SK-N-SH (cell line): ENCODE data around the gene PDZD8. TPM values are rescaled to one million over a fixed set of nuclear protein-coding genes. Genes with fewer than 3 reads are reported as not detected.

ENCODE experiments used
- CTCF ChIA-PET: fragments of 300-600, 350-600 bp; formaldehyde crosslinking; extraction: SDS; loops from one replicate; lab custom pipeline; 2021; lab: Yijun Ruan, JAX
- POLR2A ChIA-PET: fragments of 350-600 bp; sonication (Branson Sonifier 250); formaldehyde crosslinking; extraction: SDS; loops from one replicate; lab custom pipeline; 2020; ENCODE audit warnings: antibody characterized with exemption, inconsistent platforms; lab: Yijun Ruan, JAX
- DNase-seq: peaks from one replicate; pipeline ENCODE4 v3.0.0; 2012
- H2AFZ ChIP-seq: fragments of 200-600 bp; sonication (generic); 2 replicates; pipeline ENCODE4 v1.8.1; 2016; ENCODE audit warnings: antibody characterized with exemption, mild to moderate bottlenecking, low read depth
- H3F3A ChIP-seq: fragments of 200-600 bp; sonication (generic); replicated peaks from 2 replicates; pipeline ENCODE3; 2016; ENCODE audit warnings: antibody characterized with exemption, mild to moderate bottlenecking; ENCODE audit not compliant: insufficient read depth
- H3K27ac ChIP-seq, 2 experiments: fragments of 200-500 bp in 1 of 2; fragments of 200-600 bp in 1 of 2; sonication (Bioruptor generic) in 1 of 2; sonication (generic), shearing (Covaris generic) in 1 of 2; 2 replicates each; pipeline versions ENCODE4 v1.5.1 to v1.6.1; 2014 to 2016; ENCODE audit warnings: low read depth in 2 of 2, inconsistent platforms in 1 of 2, low read length in 1 of 2, mild to moderate bottlenecking in 1 of 2, mixed read lengths in 1 of 2
- H3K27me3 ChIP-seq: fragments of 200-600 bp; sonication (generic), shearing (Covaris generic); 2 replicates; pipeline ENCODE4 v1.6.1; 2016; ENCODE audit warnings: mixed run types; ENCODE audit not compliant: insufficient read depth
- H3K36me3 ChIP-seq, 2 experiments: fragments of 200-500 bp in 1 of 2; fragments of 200-600 bp in 1 of 2; sonication (Bioruptor generic) in 1 of 2; sonication (generic) in 1 of 2; replicated peaks in 1 of 2; 2 replicates each; pipeline versions ENCODE3 to v1.5.1; 2014 to 2016; ENCODE audit warnings: low read length in 1 of 2, mild to moderate bottlenecking in 1 of 2; ENCODE audit not compliant: insufficient read depth in 2 of 2, control insufficient read depth in 1 of 2
- H3K4me1 ChIP-seq, 2 experiments: fragments of 200-500 bp in 1 of 2; fragments of 200-600 bp in 1 of 2; sonication (Bioruptor generic) in 1 of 2; sonication (generic), shearing (Covaris generic) in 1 of 2; 2 replicates each; pipeline versions ENCODE4 v1.5.1 to v1.6.1; 2014 to 2016; ENCODE audit warnings: low read depth in 1 of 2, low read length in 1 of 2, mixed run types in 1 of 2; ENCODE audit not compliant: insufficient read depth in 2 of 2, control insufficient read depth in 1 of 2
- H3K4me2 ChIP-seq: fragments of 200-600 bp; sonication (generic), shearing (Covaris generic); 2 replicates; pipeline ENCODE4 v1.6.1; 2017; ENCODE audit warnings: mixed run types
- H3K4me3 ChIP-seq, 2 experiments: fragments of 200-500 bp in 1 of 2; fragments of 200-600 bp in 1 of 2; sonication (Bioruptor generic) in 1 of 2; sonication (generic), shearing (Covaris generic) in 1 of 2; 2 replicates each; pipeline versions ENCODE4 v1.5.1 to v1.8.1; 2014 to 2016; ENCODE audit warnings: low read depth in 2 of 2, inconsistent platforms in 1 of 2, low read length in 1 of 2, mild to moderate bottlenecking in 1 of 2, mixed read lengths in 1 of 2, moderate library complexity in 1 of 2
- H3K79me2 ChIP-seq: fragments of 200-600 bp; sonication (generic); 2 replicates; pipeline ENCODE4 v1.8.1; 2017; ENCODE audit warnings: mild to moderate bottlenecking; ENCODE audit not compliant: insufficient read depth
- H3K9ac ChIP-seq: fragments of 200-600 bp; sonication (generic); 2 replicates; pipeline ENCODE4 v1.6.1; 2017; ENCODE audit warnings: mixed run types
- H3K9me2 ChIP-seq: fragments of 200-600 bp; sonication (generic); 2 replicates; pipeline ENCODE4 v1.6.1; 2017; ENCODE audit warnings: mixed run types
- H3K9me3 ChIP-seq: fragments of 200-600 bp; sonication (generic); 2 replicates; pipeline ENCODE4 v1.6.1; 2017; ENCODE audit warnings: mixed run types, mild to moderate bottlenecking, moderate library complexity
- H4K20me1 ChIP-seq: fragments of 200-600 bp; sonication (generic); 2 replicates; pipeline ENCODE4 v1.6.1; 2017; ENCODE audit warnings: mild to moderate bottlenecking, mixed run types; ENCODE audit not compliant: insufficient read depth
- CHD2 ChIP-seq: fragments of 150-350 bp; IDR thresholded peaks from 2 replicates; pipeline ENCODE4 v1.6.1; 2018; ENCODE audit warnings: low read length; ENCODE audit not compliant: partially characterized antibody
- ELF1 ChIP-seq: IDR thresholded peaks from 2 replicates; pipeline ENCODE4 v1.4.0; 2012
- EZH2phosphoT487 ChIP-seq: fragments of 200-600 bp; sonication (generic); IDR thresholded peaks from 2 replicates; pipeline ENCODE4 v1.6.1; 2017; ENCODE audit warnings: low read depth, mixed run types, mild to moderate bottlenecking, antibody characterized with exemption, moderate library complexity, borderline replicate concordance
- FOSL2 ChIP-seq: IDR thresholded peaks from 2 replicates; pipeline ENCODE4 v1.4.0; 2012; ENCODE audit warnings: low read depth, mild to moderate bottlenecking, moderate library complexity, borderline replicate concordance
- FOXJ3 ChIP-seq: sonication (generic); formaldehyde crosslinking; IDR thresholded peaks from 2 replicates; pipeline ENCODE4 v1.5.1; 2020; ENCODE audit warnings: mild to moderate bottlenecking, missing genetic modification reagents
- GABPA ChIP-seq: IDR thresholded peaks from 2 replicates; pipeline ENCODE4 v1.4.0; 2012; ENCODE audit warnings: low read depth, mild to moderate bottlenecking
- GATA2 ChIP-seq: sonication (generic); formaldehyde crosslinking; IDR thresholded peaks from 2 replicates; pipeline ENCODE4 v1.5.0; 2020; ENCODE audit warnings: mild to moderate bottlenecking, missing genetic modification reagents
- NFIC ChIP-seq: IDR thresholded peaks from 2 replicates; pipeline ENCODE4 v1.4.0; 2012; ENCODE audit warnings: borderline replicate concordance
- PBX3 ChIP-seq: IDR thresholded peaks from 2 replicates; pipeline ENCODE4; 2012
- RAD21 ChIP-seq: IDR thresholded peaks from 2 replicates; pipeline ENCODE4 v1.6.1; 2012; ENCODE audit warnings: mild to moderate bottlenecking, low read length
- RCOR1 ChIP-seq: fragments of 150-350 bp; IDR thresholded peaks from 2 replicates; pipeline ENCODE4 v1.6.1; 2017; ENCODE audit warnings: antibody characterized with exemption, low read length
- REST ChIP-seq: IDR thresholded peaks from 2 replicates; pipeline ENCODE4 v1.6.1; 2012; ENCODE audit warnings: mild to moderate bottlenecking, low read depth, low read length, moderate library complexity
- RXRA ChIP-seq: IDR thresholded peaks from 2 replicates; pipeline ENCODE4 v1.4.0; 2012; ENCODE audit warnings: low read depth, mild to moderate bottlenecking, borderline replicate concordance
- TAF1 ChIP-seq: IDR thresholded peaks from 2 replicates; pipeline ENCODE4 v1.6.1; 2012; ENCODE audit warnings: low read depth, mild to moderate bottlenecking, low read length, moderate library complexity, borderline replicate concordance
- TEAD4 ChIP-seq: IDR thresholded peaks from 2 replicates; pipeline ENCODE4 v1.4.0; 2012; ENCODE audit warnings: mild to moderate bottlenecking, borderline replicate concordance; ENCODE audit not compliant: insufficient read depth
- USF2 ChIP-seq: fragments of 150-350 bp; IDR thresholded peaks from 2 replicates; pipeline ENCODE4 v1.6.1; 2017; ENCODE audit warnings: antibody characterized with exemption, low read length, low read depth, borderline replicate concordance
- WGBS: methylation state at CpG from one replicate; pipeline ENCODE4 v1.1.6; 2017; ENCODE audit warnings: low lambda C conversion rate; 5-methylcytosine and 5-hydroxymethylcytosine counted together
- polyA plus RNA-seq, 3 experiments: library from polyadenylated mRNA; depleted of rRNA; stranded (reverse); fragments of >200 nt; gene quantifications; 2 replicates each; pipeline ENCODE4 v1.2.3, GENCODE V29; 2012

The PDZD8 gene
- polyA plus RNA-seq, 1 of the 3 experiments (the other 2 are of a cell fraction) = 6.6 TPM

- no peaks in the 10 kb centered on the region for H3K9me3 ChIP-seq
- TF ChIP-seq CHD2 = peak; percentile 40
- peak; percentile 59 for TF ChIP-seq GATA2 (CRISPR knock-in tag)
- TF ChIP-seq PBX3 = no peak
- TF ChIP-seq FOSL2 = no peak
- TF ChIP-seq RCOR1 = peak; percentile 25; the same call in 1 of the 2 replicates
- no peak for TF ChIP-seq FOXJ3 (CRISPR knock-in tag)
- TF ChIP-seq RAD21 = no peak
- TF ChIP-seq TAF1 = no peak
- TF ChIP-seq RXRA = no peak
- no peak for TF ChIP-seq NFIC
- no peak for TF ChIP-seq REST
- no peak for TF ChIP-seq GABPA
- TF ChIP-seq TEAD4 = no peak
- TF ChIP-seq ELF1 = no peak
- TF ChIP-seq EZH2phosphoT487 = no peak
- TF ChIP-seq USF2 = no peak
- H3K36me3 ChIP-seq = no peaks in the 10 kb centered on the region
- no peaks in the 10 kb centered on the region for H3K27me3 ChIP-seq
- ChIA-PET CTCF (interaction anchor here (0.9 to 1.8 kb wide), 3 partner anchors 8 to 195 kb away, joined by 3 to 6 read pairs (median 3); no protein-coding TSS in a partner anchor), POLR2A (no interaction called here)
- no peak overlapping the region for H3K27ac ChIP-seq
- no peak overlapping the region for H3K9ac ChIP-seq
- H3F3A ChIP-seq = no peaks in the 10 kb centered on the region
- no peak overlapping the region for H3K4me3 ChIP-seq
- no peaks in the 10 kb centered on the region for H3K9me2 ChIP-seq
- no peaks in the 10 kb centered on the region for H3K79me2 ChIP-seq
- no peak overlapping the region for H2AFZ ChIP-seq
- WGBS = 44% methylated on average over 8 of the region's 8 CpGs
- peaks cover 0 to 8% of the 10 kb centered on the region in 2 experiments; a peak in 1 of 4 replicates for H3K4me1 ChIP-seq
- H4K20me1 ChIP-seq = no peaks in the 10 kb centered on the region
- DNase-seq = peak; percentile 68
- H3K4me2 ChIP-seq = no peak overlapping the region
Measured at GRCh38 chr10:117411479-117412399, 36.5 kb upstream of the PDZD8 start.
